G401.6 (cell line): ENCODE measurements around the gene CCDC197.

Source experiments
- FAIRE-seq: peaks from 2 replicates; lab custom pipeline; 2012; peaks lifted over from hg19 to GRCh38; lab: Jason Lieb, UNC

Gene CCDC197

DNA sequence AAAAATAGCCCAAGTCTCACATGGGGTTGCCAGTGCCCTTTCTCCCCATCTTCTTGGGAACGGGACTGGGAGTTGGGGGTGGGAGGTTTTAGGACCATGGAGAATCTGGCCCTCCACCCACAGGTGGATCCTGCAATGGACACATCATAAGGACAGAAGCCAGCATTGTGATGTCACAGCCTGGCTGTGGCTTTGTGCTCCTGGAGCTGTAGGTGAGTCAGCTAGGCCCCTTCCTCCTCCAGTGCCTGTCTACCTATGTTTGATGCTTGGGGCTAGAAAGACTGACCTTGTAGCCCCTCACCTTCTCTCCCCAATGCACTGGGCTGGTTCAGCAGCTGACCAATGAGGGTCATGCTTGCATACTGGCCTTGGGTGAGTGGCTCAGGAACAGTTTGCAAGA lies at the start of gene CCDC197:
Gene CCDC197, plus strand, starts transcription at position 220 of the 400 bp plus-strand sequence. CDS start 831 bp downstream, outside the sequence.
- FAIRE-seq = no peak

DNA sequence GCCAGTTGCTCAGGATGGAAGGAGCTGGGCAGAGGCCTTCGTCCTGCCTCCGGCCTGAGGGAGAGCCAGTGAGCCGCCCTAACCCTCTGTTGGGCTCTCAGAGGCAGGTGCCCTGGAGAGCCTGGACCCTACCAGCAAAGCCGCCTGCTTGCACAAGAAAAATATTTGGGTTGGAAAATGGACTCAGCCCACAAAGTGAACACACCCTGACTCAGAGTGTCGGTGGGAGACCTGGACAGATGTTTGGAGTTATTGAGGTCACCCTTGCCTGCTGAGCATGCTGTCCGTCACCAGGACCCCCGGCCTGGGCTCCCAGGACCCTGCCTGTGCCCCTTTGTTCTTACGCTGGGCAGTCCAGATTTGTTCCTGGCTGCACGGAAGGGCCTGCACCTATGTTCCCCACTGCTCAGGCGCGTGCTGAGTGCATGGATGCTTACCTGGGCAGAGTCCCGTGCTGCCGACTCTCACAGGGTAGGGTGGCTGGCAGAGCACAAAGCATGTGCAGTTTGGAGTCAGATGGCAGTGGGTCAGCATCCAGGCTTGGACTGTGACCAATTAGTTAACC lies 47.5 kb upstream of the CCDC197 start:
- no peak for FAIRE-seq

DNA sequence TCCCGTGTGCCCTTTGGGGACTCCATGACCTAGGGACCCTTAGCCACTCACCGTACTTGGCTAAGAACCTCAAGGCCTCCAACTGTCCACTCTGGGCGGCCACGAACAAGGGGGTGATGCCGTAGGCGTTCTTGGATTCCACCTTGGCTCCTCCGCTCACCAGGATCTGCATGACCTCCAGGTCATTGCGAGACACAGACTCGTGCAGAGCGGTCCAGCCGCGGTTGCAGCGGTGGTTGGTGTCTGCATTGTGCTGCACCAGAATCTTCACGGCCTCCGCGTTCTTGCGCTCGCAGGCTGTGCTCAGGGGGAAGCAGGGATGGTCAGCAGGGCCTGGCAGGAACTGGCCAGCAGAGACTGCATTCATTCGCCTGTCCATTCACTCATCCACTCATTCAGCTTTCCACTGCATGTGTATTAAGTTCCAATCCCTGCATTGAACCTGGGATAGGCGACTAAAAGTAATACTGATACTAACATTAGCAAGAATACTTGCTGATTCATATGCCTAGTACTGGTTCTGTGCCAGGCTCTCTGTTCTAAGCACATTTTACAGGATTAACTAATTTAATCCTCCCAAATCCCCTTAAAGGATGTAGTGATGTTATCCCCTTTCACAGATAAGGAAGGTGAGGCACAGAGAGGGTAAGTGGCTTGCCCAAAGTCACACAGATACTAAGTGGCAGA lies 46.0 kb upstream of the CCDC197 start:
- no peak for FAIRE-seq

DNA sequence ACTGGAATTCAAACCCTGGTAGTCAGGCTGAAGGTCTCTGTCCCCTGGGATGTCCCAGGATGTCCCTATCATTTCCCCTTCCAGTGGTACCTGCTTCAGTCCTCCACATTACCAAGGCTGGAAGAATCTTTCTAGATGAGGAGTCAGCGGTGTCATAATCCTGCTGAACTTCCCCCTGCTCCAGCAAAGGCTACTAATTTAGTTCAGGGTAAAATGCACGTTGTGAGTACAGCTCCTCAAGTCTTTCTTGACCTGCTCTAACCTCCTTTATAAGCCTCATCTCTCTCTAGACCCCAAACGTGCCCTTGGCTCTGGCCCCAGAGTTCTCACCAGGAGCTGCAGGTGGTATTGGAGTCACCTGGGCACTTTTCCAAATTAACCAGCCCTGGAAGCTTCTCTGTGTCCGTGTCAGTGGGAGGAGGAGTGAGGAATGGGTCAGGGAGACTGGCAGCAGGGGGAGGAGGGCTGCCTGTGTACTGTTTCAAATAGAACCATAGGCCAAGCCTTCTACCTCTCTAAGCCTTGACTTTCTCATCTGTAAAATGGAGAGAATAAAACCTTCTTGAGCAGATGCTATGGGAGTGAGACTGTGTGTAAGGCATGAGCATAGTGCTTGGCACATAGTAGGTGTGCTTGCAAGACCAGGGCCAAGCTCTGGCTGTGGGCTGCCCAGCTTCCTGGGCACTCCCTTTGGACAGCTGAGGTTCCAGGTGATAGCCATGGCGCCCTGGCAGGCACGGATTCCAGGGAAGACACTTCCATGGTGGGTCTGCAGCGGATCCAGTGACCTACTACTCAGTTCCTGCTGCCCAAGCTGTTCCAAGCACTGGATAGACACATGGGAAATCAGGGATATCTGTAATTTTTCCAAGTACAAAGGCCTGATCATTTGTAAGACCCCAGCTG lies 45.2 kb upstream of the CCDC197 start:
- FAIRE-seq = no peak

DNA sequence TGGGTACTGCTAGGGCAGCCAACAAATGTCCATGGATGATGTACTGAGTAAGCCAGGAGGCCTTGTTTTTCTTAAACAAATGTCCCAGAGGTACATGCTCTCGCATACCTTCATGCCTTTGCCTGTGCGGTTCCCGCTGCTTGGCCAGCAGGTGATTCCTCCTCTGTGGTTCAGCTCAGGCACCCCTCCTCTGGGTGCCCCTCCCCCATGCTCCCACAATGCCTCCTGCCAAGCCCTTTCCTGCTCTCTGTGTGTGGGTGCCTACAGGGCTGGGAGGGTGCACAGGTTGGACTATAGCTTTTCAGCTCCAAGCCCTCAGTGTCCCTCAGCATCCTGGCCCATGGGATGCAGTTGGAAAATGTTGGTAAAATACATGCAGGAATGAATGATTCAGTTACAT lies 44.3 kb upstream of the CCDC197 start:
- FAIRE-seq = no peak

DNA sequence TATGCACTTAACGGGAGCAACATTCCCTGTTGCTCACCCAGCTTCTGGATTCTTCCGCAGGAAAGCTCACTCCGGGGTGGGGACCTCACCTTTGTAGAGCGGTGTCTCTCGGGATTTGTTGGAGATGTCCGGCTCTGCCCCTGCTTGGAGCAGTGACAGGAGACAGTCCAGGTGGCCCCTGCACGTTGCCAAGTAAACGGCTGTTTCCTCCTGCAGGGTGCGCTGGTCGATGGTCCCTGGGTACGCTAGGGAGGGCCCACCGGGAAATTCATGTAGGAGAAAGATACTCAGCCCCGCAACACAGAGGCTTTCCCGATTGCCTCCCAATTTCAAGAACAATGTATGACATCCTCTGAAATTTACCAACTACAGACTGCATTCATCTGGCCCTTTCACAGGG lies 43.8 kb upstream of the CCDC197 start:
- FAIRE-seq = no peak

DNA sequence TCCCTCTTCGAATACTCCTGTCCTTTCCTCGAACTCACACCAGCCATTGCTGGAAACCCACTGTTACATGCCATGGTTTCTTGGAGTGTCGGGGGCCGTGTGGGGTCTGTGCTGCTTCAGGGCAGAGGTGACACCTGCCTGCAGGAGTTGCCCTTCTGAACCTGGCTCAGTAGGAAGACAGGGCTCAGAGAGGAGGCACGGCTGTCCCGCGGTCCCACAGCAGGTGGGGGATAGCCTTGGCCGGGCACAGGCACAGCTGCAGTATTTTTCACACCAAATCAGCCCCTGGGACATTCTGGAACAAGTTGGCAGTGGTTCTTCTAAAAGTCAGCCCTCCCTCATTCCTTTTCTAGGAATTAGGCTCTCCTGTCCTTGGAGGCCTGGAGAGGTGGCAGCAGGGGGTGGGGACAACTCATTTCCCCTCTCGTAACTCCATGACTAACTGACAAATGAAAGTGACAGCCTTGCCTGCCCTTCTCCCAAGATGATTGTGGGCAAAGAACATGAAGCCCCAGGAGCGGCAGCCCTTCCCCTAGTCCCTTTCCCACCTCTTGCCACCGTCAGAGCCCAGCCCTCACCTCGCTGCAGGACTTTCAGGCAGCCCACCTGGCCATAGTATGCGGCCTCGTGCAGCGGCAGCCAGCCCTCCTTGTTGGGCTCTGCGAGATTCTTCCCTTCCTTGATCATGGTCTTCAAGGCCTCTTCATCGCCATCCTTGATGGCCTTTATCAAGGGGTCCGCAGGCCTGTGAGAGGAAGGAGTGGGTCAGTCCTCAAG lies 43.2 kb upstream of the CCDC197 start:
- no peak for FAIRE-seq

DNA sequence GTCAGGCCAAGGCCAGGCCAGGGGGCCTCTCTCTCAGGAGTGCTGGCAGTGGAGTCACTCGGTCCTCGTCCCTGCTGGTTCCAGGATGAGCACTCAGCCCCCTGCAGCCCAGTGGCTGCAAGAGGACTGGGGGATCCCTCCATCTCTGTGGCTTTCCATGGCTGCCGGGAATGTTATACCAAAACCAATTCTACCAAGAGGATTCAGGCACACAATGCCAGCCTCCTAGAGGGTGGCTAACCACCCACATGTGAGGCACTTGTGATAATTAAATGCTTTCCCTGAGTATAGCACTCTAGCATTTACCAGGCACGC lies 42.6 kb upstream of the CCDC197 start:
- no peak for FAIRE-seq

DNA sequence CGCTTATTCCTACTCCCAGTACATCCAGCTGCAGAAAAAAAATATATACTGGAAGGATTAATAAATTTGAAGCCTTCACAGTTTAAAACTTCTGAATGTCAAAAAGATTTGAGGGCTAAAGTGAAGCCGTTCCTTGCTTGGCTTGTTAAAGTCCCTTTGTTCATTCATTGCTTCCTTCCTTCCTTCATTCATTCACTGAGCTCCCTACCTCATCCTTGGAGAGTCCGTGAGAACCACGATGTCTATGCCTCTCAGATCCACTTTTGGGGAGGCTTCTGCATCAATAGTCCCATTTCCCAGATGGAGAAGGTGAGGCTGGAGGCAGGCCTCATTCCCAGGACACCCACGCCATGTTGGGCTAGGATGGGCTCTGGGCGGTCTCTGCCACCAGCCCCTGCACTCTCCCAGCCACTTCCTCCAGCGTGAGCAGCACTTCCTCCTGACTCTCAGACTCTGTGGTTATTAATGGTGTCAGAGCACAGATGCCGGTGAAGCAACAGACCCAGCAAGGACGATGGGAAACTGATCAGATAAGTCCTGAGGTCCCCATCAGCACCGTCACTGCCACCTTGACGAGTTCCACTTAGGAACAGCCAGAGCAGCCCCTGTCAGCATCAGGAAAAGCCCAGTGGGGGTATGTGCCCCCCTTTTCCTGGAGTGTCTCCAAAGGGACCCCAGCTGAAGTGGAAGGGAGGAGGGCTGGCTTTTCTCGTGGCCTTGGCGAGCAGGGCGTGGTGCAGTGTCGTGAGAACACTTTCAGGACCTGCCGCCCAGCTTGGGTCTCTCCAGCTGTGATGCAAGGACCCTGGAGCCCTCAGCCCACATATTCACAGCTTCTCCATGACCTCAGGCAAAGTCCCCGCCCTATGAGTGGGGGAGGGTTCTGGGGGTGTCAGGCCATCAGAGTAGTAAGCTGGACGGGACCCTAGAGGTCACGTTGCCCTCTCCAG lies 41.9 kb upstream of the CCDC197 start:
- FAIRE-seq = no peak

DNA sequence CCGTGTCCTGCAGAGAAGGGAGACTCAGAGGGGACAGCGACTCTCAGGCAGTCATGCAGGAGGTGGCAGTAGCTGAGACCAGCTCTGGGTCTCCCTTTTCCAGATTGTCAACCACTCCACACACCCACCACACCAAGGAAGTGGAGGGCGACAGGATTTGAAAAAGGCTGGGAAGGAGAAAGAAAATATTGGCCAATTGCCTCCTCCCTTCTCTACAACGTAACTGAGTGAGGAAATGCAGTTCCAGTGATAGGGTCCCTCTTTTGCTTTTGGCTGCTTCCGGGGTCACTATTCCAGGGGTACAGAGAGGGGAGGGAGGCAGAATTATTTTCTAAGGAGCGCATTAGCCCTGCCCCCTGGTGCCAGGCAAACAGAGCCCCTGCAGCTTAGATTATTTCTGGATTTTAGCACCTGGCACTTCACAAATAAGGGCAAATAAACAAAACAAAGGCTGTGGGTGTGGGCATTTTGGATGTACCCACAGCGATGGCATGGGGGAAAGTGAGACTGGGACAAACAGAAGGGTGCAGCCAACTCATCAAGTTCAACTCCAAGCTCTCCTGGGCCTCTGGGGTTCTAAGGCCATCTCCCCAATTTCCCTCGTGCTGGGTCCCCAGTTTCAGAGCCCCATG lies 41.1 kb upstream of the CCDC197 start:
- FAIRE-seq = no peak

DNA sequence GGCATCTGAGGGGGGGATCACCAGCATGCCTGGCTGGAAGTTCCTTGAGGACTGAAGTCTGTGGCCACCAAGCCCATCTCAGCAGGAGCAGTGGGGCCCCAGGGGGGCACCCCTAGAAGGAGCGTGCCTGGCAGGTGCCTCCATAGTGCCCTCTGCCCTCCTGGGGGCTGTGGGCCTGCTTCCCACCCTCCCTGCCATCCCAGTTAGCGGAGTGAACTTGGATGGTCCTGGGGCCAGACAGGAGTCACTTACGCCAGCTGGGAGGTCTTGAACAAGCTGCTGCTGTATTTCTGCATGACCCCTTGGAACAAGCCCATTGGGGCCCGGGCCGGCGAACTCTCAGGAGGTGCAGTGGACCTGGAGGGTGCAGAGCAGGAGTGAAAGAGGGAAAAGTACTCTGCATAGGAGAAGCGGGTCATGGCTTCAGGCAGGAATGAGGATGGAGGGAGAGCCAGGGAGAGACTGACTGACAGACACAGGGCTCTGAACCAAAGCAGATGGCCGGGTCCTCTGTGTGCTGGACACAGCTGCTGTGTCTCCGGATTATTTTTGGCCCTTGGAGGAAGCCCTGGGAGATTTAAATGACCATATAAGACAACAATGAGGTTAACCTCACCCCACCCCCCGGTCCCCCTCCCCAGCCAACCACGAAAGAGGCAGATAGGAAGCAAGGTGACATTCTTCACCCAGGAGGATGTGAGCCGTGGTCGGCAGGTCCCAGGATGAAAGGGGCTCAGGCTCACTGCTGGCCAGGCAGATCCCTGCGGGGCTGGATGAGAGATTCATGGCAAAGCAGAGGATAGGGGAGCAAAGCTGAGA lies 40.4 kb upstream of the CCDC197 start:
- no peak for FAIRE-seq

DNA sequence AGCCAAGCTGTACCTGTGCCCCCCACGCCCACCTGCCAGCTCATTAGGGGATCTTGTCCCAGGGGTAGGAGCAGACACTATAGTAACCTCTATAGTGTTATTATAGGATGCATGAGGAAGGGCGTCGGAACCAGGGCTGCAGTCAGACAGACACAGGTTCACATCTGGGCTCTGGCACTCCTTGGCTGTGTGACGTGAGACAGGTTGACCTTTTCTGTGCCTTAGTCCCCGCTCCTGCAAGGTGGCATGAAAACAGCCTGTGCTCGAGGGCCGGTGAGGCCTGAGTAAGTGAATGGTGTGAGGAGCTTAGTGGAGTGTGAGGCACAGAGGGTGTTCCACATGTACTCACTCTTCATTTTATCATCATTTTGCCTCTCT lies 39.8 kb upstream of the CCDC197 start:
- FAIRE-seq = no peak

DNA sequence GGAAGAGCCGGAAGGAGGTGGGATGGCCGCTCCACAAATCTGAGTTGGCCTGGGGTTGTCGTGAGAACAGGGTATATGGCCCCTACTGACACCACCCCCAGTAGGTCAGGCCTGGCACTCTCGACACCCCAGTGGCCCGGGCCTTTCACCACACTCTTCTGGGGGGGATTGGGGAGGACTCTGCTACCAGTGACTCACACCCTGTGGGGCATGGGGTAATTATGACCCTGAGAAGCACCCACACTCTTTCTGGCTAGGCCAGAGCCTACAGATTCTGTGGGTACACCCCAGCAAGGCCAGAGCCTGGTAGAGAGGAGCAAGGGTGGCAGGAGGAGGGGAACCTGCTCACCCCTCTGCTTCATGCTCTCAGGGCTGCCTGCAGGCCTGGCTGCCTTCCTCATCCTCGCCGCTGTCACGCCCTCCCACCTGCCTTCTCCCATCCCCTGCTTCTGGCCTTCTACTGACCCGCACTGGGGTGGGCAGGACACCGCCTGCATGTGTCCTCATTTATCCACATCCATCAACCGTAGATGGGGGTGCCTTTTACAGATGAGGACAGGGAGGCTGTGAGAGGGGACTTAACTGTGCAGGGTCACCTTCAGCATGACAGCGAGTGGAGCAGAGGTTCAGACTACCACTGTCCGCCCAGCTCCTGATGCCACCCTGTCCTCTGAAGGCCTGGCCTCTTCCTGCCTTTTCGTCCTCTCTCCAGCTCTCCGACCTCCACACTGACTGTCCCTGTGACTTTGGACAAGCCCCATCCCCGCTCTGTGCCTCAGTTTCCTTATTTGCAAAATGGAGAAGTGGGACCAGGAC lies 39.1 kb upstream of the CCDC197 start:
- FAIRE-seq = no peak

DNA sequence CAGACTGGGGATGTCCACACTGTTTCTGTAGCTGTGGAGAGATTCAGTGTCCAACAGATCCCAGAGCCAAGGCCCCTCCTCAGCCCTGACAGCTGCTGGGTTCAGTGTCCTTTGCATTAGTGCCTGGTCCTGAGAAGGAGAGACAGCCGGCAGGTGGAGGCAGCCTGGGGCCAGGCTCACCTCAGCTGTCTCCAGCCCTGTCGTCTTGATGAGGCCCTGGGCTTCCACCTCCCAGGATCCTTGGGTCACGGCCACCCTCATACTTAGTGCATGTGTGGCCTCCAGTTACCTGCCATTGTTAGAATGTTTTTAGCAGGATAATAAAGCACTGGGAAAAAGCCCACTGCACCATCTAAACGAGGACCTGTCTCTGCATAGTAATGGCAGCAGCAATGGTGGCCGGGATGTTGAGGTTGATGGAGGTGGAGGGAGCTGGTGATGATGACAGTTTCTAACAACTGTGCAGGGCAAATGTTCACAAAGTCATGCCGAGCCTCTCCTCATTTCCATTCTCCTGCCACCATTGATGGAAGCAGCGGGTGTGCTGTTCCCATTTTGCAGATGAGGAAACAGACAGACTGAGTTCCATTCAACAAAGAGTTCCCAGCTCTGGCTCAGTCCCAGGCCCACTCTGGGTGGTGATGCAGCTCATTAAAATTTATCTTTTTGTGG lies 38.4 kb upstream of the CCDC197 start:
- no peak for FAIRE-seq

DNA sequence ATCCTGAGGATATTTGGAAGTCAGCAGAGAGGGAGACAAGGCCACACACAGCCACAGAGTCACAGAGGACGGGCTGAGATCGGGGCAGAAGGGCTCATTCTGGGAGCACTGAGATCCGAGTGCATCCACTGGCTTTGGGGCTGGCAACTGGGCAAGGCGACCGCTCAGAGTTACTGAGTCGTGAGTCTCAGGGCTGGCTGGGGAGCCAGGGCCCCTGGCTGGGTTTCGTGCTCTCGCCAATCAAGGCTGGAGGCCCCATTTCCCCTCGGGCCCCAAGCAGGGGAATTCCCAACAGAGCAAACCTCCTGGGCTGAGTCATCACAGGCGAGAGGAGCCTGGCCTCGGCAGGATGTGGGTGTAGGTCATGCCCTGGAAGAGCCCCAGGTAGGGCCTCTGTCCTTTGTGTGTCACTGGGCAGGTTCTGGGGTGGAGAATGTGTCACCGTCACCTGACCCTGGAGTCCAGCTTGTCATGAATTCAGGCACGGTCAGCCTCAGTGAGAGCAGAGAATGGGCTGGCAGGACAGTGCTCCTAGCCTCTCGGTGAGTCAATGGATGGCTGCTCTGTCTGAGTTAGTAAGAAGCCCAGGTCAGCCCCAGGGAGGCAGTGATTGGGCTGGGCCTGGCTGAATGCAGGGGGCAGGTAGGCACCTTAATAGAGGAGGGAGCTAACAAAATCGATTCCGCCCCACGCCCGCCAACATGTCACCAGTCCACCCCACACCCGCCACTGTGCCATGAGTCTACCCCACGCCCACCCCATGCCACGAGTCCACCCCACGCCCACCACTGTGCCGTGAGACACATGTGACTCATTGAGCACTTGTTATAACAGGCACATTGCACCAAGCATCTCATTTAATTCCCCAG lies 37.6 kb upstream of the CCDC197 start:
- FAIRE-seq = no peak

DNA sequence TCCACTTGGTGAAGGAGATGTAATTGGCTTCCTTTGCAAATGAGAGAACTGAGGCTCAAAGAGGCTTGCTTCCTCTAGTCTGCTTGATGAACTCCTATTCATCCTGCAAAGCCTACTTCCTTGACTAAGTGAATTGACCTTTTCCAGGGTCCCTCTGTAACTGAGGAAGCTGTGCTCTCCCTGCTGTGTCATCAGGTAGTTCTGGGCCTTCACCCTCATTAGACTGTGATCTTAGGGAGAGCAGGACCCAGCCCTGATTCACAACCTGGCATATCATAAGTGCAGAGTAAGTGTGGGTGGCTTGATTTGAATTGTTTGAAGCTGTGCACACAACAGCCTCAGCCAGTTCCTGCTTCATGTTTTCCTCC lies 37.0 kb upstream of the CCDC197 start:
- FAIRE-seq = no peak

DNA sequence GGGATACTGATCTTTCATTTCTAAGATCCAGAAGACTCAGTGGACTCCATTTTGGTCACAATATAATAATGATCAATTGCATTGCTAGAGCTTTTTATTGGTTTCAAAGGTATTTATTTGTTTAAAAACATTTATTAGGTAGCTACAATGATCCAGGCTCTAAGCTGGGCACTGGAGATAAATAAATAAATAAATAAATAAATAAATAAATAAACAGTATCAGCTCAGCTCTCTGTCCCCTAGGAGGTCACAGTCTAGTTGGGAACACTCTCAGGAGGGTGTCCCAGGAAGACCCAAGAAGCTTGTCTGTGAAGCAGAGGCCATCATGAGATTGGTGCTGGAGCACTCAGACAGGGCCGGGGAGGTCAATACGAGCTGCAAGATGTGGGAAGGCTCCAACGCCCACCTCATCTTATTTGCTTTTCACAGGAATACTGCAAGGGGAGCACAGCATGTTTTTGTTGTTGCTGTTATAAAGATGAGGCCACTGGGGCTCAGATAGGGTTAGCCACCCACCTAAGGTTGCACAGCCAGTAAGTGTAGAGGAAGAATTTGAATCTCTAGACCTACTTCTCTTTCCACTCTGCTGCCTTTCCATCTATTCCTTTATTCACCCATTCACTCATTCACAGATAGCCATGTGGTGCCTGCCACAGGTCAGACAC lies 36.2 kb upstream of the CCDC197 start:
- FAIRE-seq = no peak
